ENCODE measurements around the gene CRKL.

DNA sequence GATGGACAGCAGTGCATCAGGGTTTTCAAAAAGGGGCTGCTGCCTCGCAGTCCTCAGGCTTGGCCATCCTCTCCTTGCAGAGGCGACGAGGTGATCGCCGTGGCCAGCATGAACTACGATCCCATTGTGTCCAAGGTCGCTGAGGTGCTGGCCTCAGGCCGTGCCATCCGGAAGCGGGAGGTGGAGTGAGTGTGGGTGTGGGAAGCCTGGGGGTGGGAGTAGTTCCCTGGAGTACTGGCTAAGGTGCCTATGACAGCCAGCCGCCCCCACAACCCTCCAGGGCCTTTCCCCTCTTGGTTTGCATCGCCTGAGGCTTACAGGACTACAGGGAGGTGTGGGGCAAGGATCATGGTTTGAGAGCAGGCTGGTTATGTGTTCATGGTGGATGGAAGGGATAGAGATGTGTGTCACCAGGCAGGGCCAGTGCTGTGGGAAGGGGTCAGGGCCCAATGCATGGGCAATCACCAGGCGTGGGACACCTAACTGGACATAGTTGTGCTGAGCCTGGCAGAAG, 62.8 kb downstream of the CRKL start:
- TF ChIP-seq, protein P1, sequence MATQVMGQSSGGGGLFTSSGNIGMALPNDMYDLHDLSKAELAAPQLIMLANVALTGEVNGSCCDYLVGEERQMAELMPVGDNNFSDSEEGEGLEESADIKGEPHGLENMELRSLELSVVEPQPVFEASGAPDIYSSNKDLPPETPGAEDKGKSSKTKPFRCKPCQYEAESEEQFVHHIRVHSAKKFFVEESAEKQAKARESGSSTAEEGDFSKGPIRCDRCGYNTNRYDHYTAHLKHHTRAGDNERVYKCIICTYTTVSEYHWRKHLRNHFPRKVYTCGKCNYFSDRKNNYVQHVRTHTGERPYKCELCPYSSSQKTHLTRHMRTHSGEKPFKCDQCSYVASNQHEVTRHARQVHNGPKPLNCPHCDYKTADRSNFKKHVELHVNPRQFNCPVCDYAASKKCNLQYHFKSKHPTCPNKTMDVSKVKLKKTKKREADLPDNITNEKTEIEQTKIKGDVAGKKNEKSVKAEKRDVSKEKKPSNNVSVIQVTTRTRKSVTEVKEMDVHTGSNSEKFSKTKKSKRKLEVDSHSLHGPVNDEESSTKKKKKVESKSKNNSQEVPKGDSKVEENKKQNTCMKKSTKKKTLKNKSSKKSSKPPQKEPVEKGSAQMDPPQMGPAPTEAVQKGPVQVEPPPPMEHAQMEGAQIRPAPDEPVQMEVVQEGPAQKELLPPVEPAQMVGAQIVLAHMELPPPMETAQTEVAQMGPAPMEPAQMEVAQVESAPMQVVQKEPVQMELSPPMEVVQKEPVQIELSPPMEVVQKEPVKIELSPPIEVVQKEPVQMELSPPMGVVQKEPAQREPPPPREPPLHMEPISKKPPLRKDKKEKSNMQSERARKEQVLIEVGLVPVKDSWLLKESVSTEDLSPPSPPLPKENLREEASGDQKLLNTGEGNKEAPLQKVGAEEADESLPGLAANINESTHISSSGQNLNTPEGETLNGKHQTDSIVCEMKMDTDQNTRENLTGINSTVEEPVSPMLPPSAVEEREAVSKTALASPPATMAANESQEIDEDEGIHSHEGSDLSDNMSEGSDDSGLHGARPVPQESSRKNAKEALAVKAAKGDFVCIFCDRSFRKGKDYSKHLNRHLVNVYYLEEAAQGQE (IDR thresholded peaks at IDR 0.05; ENCODE audit: low read depth, low read length): no peak
- TF ChIP-seq NRF1 (IDR thresholded peaks at IDR 0.05; ENCODE audit: low read depth, low read length): no peak
- TF ChIP-seq FOXM1 (IDR thresholded peaks at IDR 0.05; ENCODE audit: low read depth): no peak
